IPS-20b (cell line): ENCODE results near the gene RTL3.
"Not testable (repeated sequence)": the region's sequence is repeated elsewhere in the genome, so short reads cannot be mapped to it uniquely, and the experiment has no call there.

ENCODE experiments used
- H3K27ac ChIP-seq: one replicate; pipeline ENCODE4 v1.5.1; 2013; ENCODE audit warnings: low read length
- H3K27me3 ChIP-seq: 2 replicates; pipeline ENCODE4 v1.6.1; 2013; ENCODE audit warnings: mild to moderate bottlenecking, low read length, inconsistent platforms; ENCODE audit not compliant: insufficient read depth
- H3K36me3 ChIP-seq: 2 replicates; pipeline ENCODE4 v1.6.1; 2013; ENCODE audit warnings: low read depth, mild to moderate bottlenecking, inconsistent platforms, low read length, moderate library complexity; ENCODE audit not compliant: insufficient read depth
- H3K4me1 ChIP-seq: 2 replicates; pipeline ENCODE4 v1.6.1; 2013; ENCODE audit warnings: mild to moderate bottlenecking, control low read depth, inconsistent platforms, low read length, moderate library complexity; ENCODE audit not compliant: insufficient read depth
- H3K4me3 ChIP-seq: 2 replicates; pipeline ENCODE4 v1.5.1; 2013; ENCODE audit warnings: mild to moderate bottlenecking, low read length, inconsistent platforms
- H3K9ac ChIP-seq: 2 replicates; pipeline ENCODE4 v1.6.1; 2013; ENCODE audit warnings: low read depth, mild to moderate bottlenecking, inconsistent platforms, low read length, moderate library complexity
- H3K9me3 ChIP-seq: 2 replicates; pipeline ENCODE4 v1.6.1; 2013; ENCODE audit warnings: mild to moderate bottlenecking, low read depth, low read length, inconsistent platforms; ENCODE audit not compliant: insufficient read depth

Gene RTL3

DNA sequence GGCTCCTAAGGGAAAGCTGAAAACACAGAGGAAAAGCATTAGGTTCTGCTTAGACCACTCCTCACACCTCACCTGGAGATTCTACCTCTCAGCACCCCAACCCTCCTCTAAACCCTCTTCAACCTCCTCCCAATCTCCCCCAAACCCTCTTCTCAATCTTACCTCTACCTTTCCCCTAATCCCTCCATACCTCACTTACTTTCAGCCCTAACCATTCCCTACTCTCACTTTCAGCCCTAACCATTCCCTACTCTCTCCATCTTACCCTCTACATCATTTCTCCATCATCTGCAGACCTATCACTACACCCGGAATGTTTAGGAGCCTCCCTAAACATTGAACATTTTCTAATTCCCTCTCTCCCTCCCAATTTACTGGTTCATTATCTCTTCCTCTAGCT, 3.5 kb downstream of the RTL3 start:
- no peak overlapping the region for H3K9ac ChIP-seq
- H3K36me3 ChIP-seq = no peaks in the 10 kb centered on the region
- no peaks in the 10 kb centered on the region for H3K9me3 ChIP-seq
- no peak overlapping the region for H3K4me3 ChIP-seq
- no peaks in the 10 kb centered on the region; the same call in 1 of the 2 replicates for H3K4me1 ChIP-seq
- no peaks in the 10 kb centered on the region for H3K27me3 ChIP-seq
- no peak overlapping the region for H3K27ac ChIP-seq

DNA sequence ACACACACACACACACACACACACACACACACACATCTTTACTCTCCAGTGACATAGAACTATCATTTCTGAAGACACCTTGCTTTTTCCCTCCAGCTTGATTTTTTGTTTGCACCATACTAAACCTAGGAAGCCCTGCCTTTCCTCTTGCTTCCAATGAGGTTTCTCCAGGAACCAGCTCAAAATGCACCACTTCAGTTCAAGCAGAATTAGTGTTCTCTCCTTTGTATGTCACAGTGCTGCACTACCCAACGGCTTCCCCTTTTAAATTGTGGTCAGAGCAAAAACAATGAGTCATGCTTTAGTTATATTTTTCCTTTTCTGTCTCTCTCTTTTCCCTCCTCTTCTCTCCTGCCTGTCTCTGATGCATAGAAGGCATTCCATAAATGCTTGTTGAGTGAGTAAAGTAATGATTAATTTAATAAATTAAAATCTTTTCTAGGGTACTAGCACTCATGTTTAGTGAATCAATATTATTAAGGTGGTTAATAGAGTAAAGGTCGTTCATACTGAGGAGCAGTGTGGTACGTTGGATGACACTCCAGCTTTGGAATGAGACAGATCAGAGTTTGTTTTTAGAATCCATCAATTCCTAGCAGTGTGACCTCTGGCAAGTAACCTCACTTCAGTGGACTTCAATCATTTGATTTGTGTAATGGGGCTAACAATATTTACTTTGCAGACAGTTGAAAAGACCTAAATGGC, 5.9 kb downstream of the RTL3 start:
- Histone ChIP-seq H3K36me3 (no peaks in the 10 kb centered on the region), H3K27ac (no peak overlapping the region), H3K4me3 (no peak overlapping the region), H3K9me3 (no peaks in the 10 kb centered on the region), H3K4me1 (no peaks in the 10 kb centered on the region; the same call in 1 of the 2 replicates), H3K9ac (no peak overlapping the region), H3K27me3 (no peaks in the 10 kb centered on the region)

DNA sequence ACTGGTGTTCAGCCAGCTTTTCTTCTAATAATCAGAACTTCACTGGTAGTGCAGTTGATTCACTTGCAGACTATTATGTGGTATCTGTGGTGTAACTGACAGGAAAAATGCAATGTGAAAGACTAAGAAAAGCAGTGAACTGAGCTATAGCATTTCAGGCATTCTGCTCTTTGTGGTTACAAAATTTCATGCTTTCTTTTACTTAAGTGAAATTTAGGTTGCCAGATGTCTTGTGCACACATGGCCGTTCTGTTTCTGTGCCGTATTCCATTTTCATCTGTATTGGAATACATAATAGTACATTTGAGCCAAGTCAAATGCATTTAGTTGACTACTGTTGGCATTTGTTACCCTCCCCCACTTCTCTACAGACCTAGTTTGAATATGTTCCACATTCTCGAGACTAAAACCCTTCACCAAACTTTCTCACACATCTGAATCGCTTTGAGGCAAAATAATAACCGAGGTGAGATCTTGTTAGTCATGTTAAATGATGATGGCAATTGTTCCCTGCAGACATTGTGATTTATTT, 8.2 kb downstream of the RTL3 start:
- H3K4me3 ChIP-seq = no peak overlapping the region
- H3K9ac ChIP-seq = no peak overlapping the region
- no peaks in the 10 kb centered on the region for H3K36me3 ChIP-seq
- H3K27me3 ChIP-seq = no peaks in the 10 kb centered on the region
- no peaks in the 10 kb centered on the region for H3K9me3 ChIP-seq
- no peaks in the 10 kb centered on the region; the same call in 1 of the 2 replicates for H3K4me1 ChIP-seq
- H3K27ac ChIP-seq = no peak overlapping the region

DNA sequence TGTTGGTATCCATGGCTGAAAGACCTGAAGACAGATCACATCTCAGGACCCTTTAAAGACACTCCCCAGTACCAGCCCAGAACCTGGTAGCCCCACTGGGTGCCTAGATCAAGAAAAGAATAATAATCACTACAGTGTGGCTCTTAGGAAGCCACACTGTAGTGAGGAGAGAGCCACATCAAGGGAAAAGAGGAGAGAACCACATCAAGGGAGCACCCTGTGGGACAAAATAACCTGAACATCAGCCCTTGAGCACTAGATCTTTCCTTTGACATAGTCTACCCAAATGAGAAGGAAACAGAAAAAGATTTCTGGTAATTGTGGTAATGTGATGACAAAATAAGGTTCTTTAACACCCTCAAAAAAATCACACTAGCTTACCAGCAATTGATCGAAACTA, 15.3 kb downstream of the RTL3 start:
- Histone ChIP-seq H3K36me3 (no peaks in the 10 kb centered on the region), H3K9ac (no peak overlapping the region), H3K9me3 (no peaks in the 10 kb centered on the region), H3K27ac (no peak overlapping the region), H3K27me3 (no peaks in the 10 kb centered on the region), H3K4me1 (no peaks in the 10 kb centered on the region), H3K4me3 (no peak overlapping the region)

DNA sequence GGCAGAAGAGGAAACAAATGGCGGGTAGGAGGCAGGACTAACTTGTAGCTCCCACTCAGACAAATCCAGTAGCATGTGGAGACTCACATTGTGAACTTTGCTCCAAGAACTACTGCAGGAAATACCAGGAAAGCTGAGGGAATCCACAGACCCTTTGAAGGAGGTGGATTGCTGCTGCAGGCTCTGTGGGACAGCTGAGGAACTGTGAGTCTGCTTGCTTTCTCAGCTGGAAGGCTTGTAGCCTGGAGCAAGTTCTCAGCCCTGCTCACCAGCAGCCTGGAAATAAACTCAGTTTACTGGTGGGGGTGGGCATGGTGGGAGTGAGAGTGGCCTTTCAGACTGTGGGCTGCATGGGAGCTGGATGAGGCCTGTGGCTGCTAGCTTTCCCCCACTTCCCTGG, 16.0 kb downstream of the RTL3 start:
- H3K36me3 ChIP-seq = no peaks in the 10 kb centered on the region

DNA sequence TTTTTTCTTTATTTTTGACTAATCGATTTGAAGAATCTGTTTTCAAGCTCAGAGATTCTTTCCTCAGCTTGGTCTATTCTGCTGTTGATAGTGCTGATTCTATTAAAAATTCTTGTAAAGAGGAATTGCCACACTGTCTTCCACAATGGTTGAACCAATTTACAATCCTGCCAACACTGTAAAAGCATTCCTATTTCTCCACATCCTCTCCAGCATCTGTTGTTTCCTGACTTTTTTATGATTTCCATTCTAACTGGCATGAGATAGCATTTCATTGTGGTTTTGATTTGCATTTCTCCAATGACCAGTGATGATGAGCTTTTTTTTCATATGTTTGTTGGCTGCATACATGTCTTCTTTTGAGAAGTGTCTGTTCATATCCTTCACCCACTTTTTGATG, 23.0 kb downstream of the RTL3 start:
- not testable (repeated sequence) for H3K9ac ChIP-seq, H3K4me1 ChIP-seq, H3K9me3 ChIP-seq, H3K27ac ChIP-seq, H3K27me3 ChIP-seq, H3K36me3 ChIP-seq, H3K4me3 ChIP-seq

More for the DNA sequence above, 16.0 kb downstream of the RTL3 start:
- H3K9me3 ChIP-seq = no peaks in the 10 kb centered on the region
- H3K9ac ChIP-seq = no peak overlapping the region
- H3K27ac ChIP-seq = no peak overlapping the region
- H3K4me1 ChIP-seq = no peaks in the 10 kb centered on the region
- no peak overlapping the region for H3K4me3 ChIP-seq
- H3K27me3 ChIP-seq = no peaks in the 10 kb centered on the region

DNA sequence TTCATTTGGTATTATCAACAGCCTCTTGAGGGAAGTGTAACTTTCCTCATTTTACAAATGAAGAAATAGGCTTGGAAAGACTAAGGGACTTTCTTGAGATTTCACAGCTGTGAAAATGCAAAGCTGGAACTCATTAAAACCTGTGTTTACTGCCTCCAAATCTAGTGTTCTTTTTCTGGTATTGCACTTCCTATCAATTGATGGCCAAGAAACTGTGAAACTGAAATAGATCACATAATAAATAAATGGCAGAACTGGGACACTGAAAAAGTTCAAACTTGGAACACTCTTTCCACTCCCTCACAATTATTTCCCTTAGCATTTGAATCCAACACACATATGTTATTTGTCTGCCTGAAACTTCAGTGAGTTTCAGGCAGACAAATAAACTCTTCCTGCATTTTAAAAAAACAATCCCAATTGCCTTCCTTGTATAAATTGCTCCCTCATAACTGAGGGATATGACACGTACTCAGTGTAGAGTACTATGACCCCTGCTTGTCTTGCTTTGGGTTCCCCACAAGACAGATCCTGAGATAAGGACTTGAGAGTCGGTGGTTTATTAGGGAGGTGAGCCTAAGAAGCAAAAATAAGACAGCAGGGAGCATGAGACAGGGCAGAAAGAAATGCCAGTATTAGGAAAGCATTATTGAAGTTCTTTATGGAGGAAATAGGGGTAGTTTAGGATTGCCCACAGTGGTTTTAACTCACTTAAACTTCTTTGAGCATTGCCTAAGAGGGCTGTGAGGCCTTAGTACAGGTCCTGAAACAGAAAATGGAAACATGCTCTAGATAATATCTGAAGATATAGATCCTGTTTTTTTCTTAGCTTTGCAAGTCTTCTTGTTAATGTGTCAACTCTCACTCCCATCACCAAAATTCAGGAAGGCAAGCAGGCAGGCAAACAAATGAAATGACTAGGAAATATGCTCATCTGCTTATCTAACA, 33.9 kb downstream of the RTL3 start:
- H3K27ac ChIP-seq = no peak overlapping the region

DNA sequence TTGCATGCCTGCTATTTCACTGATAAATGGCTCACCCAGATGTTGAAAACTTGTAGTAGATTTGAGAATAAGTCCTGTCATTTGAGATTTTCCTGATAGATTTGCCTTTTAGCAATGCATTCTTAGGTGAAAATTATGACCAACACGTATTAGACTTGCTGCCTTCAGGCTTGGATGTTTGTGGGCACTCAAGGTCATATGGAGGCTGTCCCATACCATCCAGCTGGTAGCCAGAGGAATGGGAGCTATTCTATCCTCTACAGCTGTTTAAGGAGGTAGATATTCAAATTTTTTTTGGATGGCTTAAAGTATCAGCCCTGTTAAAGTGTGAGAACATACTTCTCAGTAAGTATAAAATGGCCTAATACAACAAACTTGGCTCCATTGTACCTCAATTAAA, 34.7 kb downstream of the RTL3 start:
- Histone ChIP-seq H3K9me3 (no peaks in the 10 kb centered on the region), H3K27me3 (no peaks in the 10 kb centered on the region), H3K4me1 (no peaks in the 10 kb centered on the region), H3K9ac (no peak overlapping the region), H3K27ac (no peak overlapping the region), H3K36me3 (no peaks in the 10 kb centered on the region), H3K4me3 (no peak overlapping the region)

More for the DNA sequence above, 33.9 kb downstream of the RTL3 start:
- H3K36me3 ChIP-seq = no peaks in the 10 kb centered on the region
- H3K9ac ChIP-seq = no peak overlapping the region
- H3K4me3 ChIP-seq = no peak overlapping the region
- no peaks in the 10 kb centered on the region for H3K9me3 ChIP-seq
- H3K4me1 ChIP-seq = no peaks in the 10 kb centered on the region
- no peaks in the 10 kb centered on the region for H3K27me3 ChIP-seq

DNA sequence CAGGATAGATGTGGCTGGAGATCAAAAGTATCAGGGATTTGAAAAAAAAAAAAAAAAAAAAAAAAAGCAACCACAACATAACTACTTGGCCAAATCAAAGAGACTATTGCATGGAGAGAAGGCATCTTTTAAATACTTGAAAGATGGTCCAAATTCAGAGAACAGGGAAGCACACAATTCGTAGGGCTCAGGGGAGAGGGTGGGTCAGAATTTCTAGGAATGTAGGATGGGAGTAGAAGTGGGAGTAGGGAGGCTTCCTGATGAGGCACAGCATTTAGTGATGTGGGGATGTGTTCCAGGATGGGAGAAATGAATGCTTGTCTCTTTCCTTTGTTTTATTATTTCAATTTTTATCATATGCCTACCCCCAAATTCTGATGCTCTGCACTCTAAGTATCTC, 36.3 kb downstream of the RTL3 start:
- Histone ChIP-seq H3K4me3 (no peak overlapping the region), H3K36me3 (no peaks in the 10 kb centered on the region), H3K27ac (no peak overlapping the region), H3K9me3 (no peaks in the 10 kb centered on the region), H3K9ac (no peak overlapping the region), H3K27me3 (no peaks in the 10 kb centered on the region), H3K4me1 (no peaks in the 10 kb centered on the region)

DNA sequence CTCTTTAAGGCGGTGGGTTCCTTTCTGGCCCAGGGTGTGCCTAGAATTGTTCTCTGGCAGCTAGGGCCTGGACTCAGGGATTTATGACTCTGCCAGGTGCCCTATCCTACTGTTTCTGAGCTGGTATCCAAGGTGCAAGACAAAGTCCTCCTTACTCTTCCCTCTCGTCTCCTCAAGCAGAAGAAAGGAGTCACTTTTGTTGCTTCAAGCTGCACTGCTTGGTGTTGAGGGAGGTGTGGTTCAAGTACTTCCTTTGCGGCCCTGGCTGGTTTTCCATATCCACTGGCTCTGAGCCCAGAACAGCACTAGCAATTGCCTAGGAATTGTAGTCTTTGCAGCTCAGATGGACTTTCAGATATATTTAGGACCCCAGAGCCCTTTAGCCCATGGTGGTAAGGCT, 39.3 kb downstream of the RTL3 start:
- Histone ChIP-seq H3K36me3 (no peaks in the 10 kb centered on the region), H3K4me3 (no peak overlapping the region), H3K27ac (no peak overlapping the region), H3K27me3 (no peaks in the 10 kb centered on the region), H3K9me3 (no peaks in the 10 kb centered on the region), H3K9ac (no peak overlapping the region), H3K4me1 (no peaks in the 10 kb centered on the region)

DNA sequence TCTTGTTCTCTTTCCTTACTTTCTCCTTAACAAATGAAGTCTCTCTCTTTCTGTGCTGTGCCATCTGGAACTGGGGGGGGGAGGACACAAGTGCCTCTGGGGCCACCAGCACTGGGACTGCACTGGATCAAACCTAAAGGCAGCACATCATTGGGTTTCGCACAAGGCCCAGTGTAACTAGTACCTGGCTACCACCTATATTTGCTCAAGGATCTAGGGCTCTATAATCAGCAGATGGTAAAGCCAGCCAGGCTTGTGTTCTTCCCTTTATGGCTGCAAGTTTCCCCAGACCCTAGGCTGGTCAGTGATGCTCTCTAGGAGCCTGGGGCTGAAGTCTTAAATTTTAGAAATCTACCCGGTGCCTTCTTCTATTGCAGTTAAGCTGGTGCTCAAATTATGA, 40.1 kb downstream of the RTL3 start:
- no peak overlapping the region for H3K9ac ChIP-seq

DNA sequence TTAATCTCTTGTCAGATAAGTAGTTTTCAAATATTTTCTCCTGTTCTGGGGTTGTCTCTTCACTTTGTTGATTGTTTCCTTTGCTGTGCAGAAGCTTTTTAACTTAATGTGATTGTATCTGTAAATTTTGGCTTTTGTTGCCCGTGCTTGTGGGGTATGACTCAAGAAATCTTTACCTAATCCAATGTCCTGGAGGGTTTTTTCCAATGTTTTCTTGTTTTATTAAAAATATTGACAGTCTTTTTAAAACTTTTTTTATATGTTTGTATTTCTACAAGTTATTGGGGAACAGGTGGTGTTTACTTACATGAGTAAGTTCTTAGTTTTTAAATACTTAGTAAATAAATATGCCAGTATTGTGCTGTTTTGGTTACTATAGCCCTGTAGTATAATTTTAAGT, 44.9 kb downstream of the RTL3 start:
- Histone ChIP-seq H3K9me3 (no peaks in the 10 kb centered on the region), H3K27me3 (no peaks in the 10 kb centered on the region), H3K4me3 (no peak overlapping the region), H3K4me1 (no peaks in the 10 kb centered on the region), H3K27ac (no peak overlapping the region), H3K36me3 (no peaks in the 10 kb centered on the region), H3K9ac (no peak overlapping the region)

More for the DNA sequence above, 40.1 kb downstream of the RTL3 start:
- Histone ChIP-seq H3K9me3 (no peaks in the 10 kb centered on the region), H3K36me3 (no peaks in the 10 kb centered on the region), H3K27ac (no peak overlapping the region), H3K27me3 (no peaks in the 10 kb centered on the region), H3K4me1 (no peaks in the 10 kb centered on the region), H3K4me3 (no peak overlapping the region)
